ENCODE data around the gene FADS3. TPM values are rescaled to one million over a fixed set of nuclear protein-coding genes. Genes with fewer than 3 reads are reported as not detected.

FADS3 gene
- total and polyA plus RNA-seq, 2 of the 13 experiments (the other 11 are each of a cell fraction or from before 2014, with no cell fraction given): 13.4 to 23.2 TPM

GRCh38 chr11:61854206-61854895 is 37.0 kb downstream of the FADS3 start:
- ATAC-seq: no peak; the same call in 2 of the 3 replicates
- H2AFZ ChIP-seq (ENCODE audit: low read length): no peak overlapping the region
- no peak overlapping the region for H3K4me3 ChIP-seq (replicated peaks in 1 of 3; ENCODE audit: insufficient read depth in 1 of 3, low read depth in 2 of 3, low read length in 3 of 3)
- H3K4me2 ChIP-seq (ENCODE audit: low read depth, low read length): no peak overlapping the region
- DNase-seq (ENCODE audit: low spot score): no peak
- intact Hi-C loops (cut with micrococcal nuclease; ENCODE audit: unreplicated experiment) (no loop called here), in situ Hi-C loops (cut with HindIII; ENCODE audit: extremely low pct_ligation_motif_present, low pct_unique_long_range_greater_than_20kb) (no loop called here)
- no peak overlapping the region for H3K27ac ChIP-seq (ENCODE audit: extremely low read length, insufficient read depth, low read length)
- H3K4me1 ChIP-seq (ENCODE audit: insufficient read depth, low read length): no peaks in the 10 kb centered on the region
- ChIA-PET POLR2A (no interaction called here), CTCF (ENCODE audit: low intra/inter-chr PET ratio, low total read pairs) (no interaction called here)
- no peaks in the 10 kb centered on the region for H3K79me2 ChIP-seq (ENCODE audit: insufficient read depth, low read length)
- TF ChIP-seq, protein P1, sequence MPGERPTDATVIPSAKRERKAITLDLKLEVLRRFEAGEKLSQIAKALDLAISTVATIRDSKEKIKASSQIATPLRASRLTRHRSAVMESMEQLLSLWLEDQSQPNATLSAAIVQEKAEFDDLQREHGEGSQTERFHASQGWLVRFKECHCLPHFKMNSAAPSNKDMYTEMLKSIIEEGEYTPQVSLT (CRISPR knock-in tag; IDR thresholded peaks at IDR 0.05; ENCODE audit: borderline replicate concordance, low read depth): no peak
- TF ChIP-seq ZFP36L2 (CRISPR knock-in tag; IDR thresholded peaks at IDR 0.05) (no peak), SNAI1 (CRISPR knock-in tag; IDR thresholded peaks at IDR 0.05; ENCODE audit: borderline replicate concordance) (no peak), ZNF629 (CRISPR knock-in tag; conservative IDR thresholded peaks at IDR 0.05) (peak; percentile 80)
- FAIRE-seq: no peak
- peaks cover 1 to 35% of the 10 kb centered on the region in 2 experiments; a peak in 4 of 5 replicates for H3K36me3 ChIP-seq (replicated peaks in 1 of 2; ENCODE audit: control insufficient read depth in 1 of 2, insufficient read depth in 2 of 2, low read length in 2 of 2)
- no peaks in the 10 kb centered on the region for H3K27me3 ChIP-seq (ENCODE audit: control insufficient read depth in 1 of 2, insufficient read depth in 2 of 2, low read length in 2 of 2)
- H3K9ac ChIP-seq (ENCODE audit: insufficient read depth, low read depth, low read length): no peak overlapping the region
- WGBS (ENCODE audit: low lambda C conversion rate): over 99% methylated on average over 14 of the region's 17 CpGs
- H4K20me1 ChIP-seq (ENCODE audit: insufficient read depth, low read length): no peaks in the 10 kb centered on the region
- BruUV-seq (replicated peaks): no TSS peak
- H3K9me3 ChIP-seq (ENCODE audit: low read length): no peaks in the 10 kb centered on the region

DNA sequence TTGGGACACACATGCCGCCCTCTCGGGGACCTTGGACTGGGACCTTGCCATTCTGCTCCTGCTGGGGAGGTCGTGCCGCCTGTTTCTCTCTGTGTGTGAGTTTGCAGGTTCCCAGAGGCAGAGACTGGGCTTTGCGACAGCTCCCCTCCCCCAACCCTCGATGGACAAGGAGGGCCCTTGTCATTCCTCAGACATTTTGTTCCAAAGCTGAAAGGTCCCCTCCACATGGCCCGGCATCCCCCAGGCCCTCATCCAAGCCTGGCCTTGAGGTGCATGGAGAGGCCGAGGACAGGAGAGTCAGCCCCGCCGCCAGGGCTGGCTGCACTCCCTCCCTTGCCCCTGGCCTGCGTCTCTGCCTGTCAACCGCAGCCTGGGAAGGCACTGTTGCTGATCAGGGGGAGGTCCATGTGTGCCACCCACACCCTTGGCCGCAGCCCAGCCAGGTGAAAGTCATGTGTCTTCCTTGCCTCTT is 37.6 kb downstream of the FADS3 start:
- POLR2A ChIA-PET: no interaction called here
- no peak overlapping the region for H3K27ac ChIP-seq (ENCODE audit: extremely low read length, insufficient read depth, low read length)
- H3K4me3 ChIP-seq (replicated peaks in 1 of 3; ENCODE audit: insufficient read depth in 1 of 3, low read depth in 2 of 3, low read length in 3 of 3): no peak overlapping the region
- FAIRE-seq (no peak), ATAC-seq (no peak), DNase-seq (ENCODE audit: low spot score) (no peak)
- in situ Hi-C loops (cut with HindIII; ENCODE audit: extremely low pct_ligation_motif_present, low pct_unique_long_range_greater_than_20kb): no loop called here
- H3K4me2 ChIP-seq (ENCODE audit: low read depth, low read length): no peak overlapping the region
- H3K36me3 ChIP-seq (replicated peaks in 1 of 2; ENCODE audit: control insufficient read depth in 1 of 2, insufficient read depth in 2 of 2, low read length in 2 of 2): peaks cover 1 to 41% of the 10 kb centered on the region in 2 experiments
- no TSS peak for BruUV-seq (replicated peaks)
- no peaks in the 10 kb centered on the region for H4K20me1 ChIP-seq (ENCODE audit: insufficient read depth, low read length)
- no peak overlapping the region for H3K9ac ChIP-seq (ENCODE audit: insufficient read depth, low read depth, low read length)
- intact Hi-C loops (cut with micrococcal nuclease; ENCODE audit: unreplicated experiment): no loop called here
- H3K9me3 ChIP-seq (ENCODE audit: low read length): no peaks in the 10 kb centered on the region
- H3K27me3 ChIP-seq (ENCODE audit: control insufficient read depth in 1 of 2, insufficient read depth in 2 of 2, low read length in 2 of 2): no peaks in the 10 kb centered on the region
- H2AFZ ChIP-seq (ENCODE audit: low read length): no peak overlapping the region
- no peaks in the 10 kb centered on the region for H3K79me2 ChIP-seq (ENCODE audit: insufficient read depth, low read length)
- no peaks in the 10 kb centered on the region for H3K4me1 ChIP-seq (ENCODE audit: insufficient read depth, low read length)
- 100% methylated on average over 1 of the region's 13 CpGs for WGBS (ENCODE audit: low lambda C conversion rate)
- CTCF ChIA-PET (ENCODE audit: low intra/inter-chr PET ratio, low total read pairs): no interaction called here
- TF ChIP-seq THAP11 (CRISPR knock-in tag; IDR thresholded peaks at IDR 0.05): no peak
- TF ChIP-seq SMARCC2 (IDR thresholded peaks at IDR 0.05): no peak
- no peak for TF ChIP-seq IKZF1 (IDR thresholded peaks at IDR 0.05)
- TF ChIP-seq MEF2D (CRISPR knock-in tag; IDR thresholded peaks at IDR 0.05): no peak
- no peak for TF ChIP-seq ZNF75D (CRISPR knock-in tag; IDR thresholded peaks at IDR 0.05; ENCODE audit: borderline replicate concordance)
- TF ChIP-seq ZKSCAN5 (CRISPR knock-in tag; IDR thresholded peaks at IDR 0.05): no peak
- TF ChIP-seq DMTF1 (CRISPR knock-in tag; IDR thresholded peaks at IDR 0.05): no peak
- no peak for TF ChIP-seq ZSCAN29 (CRISPR knock-in tag; conservative IDR thresholded peaks at IDR 0.05)
- TF ChIP-seq HOXD1 (CRISPR knock-in tag; IDR thresholded peaks at IDR 0.05): no peak
- no peak for TF ChIP-seq DNMT3B (CRISPR knock-in tag; conservative IDR thresholded peaks at IDR 0.05)
- no peak for TF ChIP-seq ZNF512 (CRISPR knock-in tag; IDR thresholded peaks at IDR 0.05)
- no peak for TF ChIP-seq NAIF1 (CRISPR knock-in tag; IDR thresholded peaks at IDR 0.05; ENCODE audit: borderline replicate concordance)
